ENCODE results near the gene SERBP1. TPM values are rescaled to one million over a fixed set of nuclear protein-coding genes. Genes with fewer than 3 reads are reported as not detected.

The SERBP1 gene
- total and polyA plus RNA-seq, 2 of the 8 experiments (the other 6 are each of a cell fraction or from before 2014, with no cell fraction given): 229 to 536 TPM

DNA sequence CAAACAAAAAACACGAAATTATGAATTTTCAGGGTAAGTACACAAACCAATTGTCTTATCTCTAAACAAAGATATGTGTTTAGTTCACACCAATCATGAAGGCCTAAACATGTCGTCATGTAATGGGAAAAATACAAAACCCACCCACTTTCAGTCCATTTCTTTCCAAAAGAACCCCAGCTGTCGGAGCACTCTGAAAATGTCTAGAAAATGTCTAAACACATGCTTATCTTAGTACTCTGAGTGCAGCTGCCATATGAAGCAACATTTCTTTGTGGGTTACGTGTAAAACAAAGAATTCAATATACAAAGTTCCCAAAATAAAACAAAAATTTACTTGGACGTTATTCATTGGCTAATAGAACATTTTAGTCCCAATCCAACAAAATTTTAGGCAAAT lies 22.7 kb downstream of the SERBP1 start:
- Histone ChIP-seq H3K4me1 (replicated peaks in 1 of 4; ENCODE audit: control insufficient read depth in 3 of 4, insufficient read depth in 4 of 4, low read length in 3 of 4) (no peaks in the 10 kb centered on the region), H2AK5ac (ENCODE audit: low read depth, low read length) (no peak overlapping the region), H3K56ac (replicated peaks; ENCODE audit: insufficient read length, low read depth, low read length) (no peak overlapping the region), H3K9me3 (ENCODE audit: insufficient read depth in 2 of 2, low read depth in 1 of 2, low read length in 1 of 2) (no peaks in the 10 kb centered on the region), H3K27ac (ENCODE audit: low read depth, low read length) (no peak overlapping the region), H2AFZ (ENCODE audit: low read length) (no peak overlapping the region), H3K23ac (ENCODE audit: insufficient read length) (no peak overlapping the region), H3K27me3 (replicated peaks in 1 of 4; ENCODE audit: control insufficient read depth in 3 of 4, extremely low read depth in 1 of 4, insufficient read depth in 3 of 4, low read length in 3 of 4) (no peaks in the 10 kb centered on the region), H3K4me3 (ENCODE audit: extremely low read depth in 1 of 4, insufficient read depth in 2 of 4, low read depth in 3 of 4, low read length in 4 of 4) (no peak overlapping the region), H4K8ac (ENCODE audit: extremely low read depth, insufficient read depth, low read length) (no peak overlapping the region), H2BK20ac (ENCODE audit: low read length) (no peak overlapping the region), H4K91ac (replicated peaks; ENCODE audit: insufficient read length, low read length) (no peak overlapping the region), H3K36me3 (ENCODE audit: control insufficient read depth in 2 of 4, insufficient read depth in 4 of 4, low read length in 3 of 4) (peaks cover 5 to 33% (median 8%) of the 10 kb centered on the region in 4 experiments; a peak in 6 of 8 replicates), H3K23me2 (ENCODE audit: low read depth, low read length) (no peaks in the 10 kb centered on the region), H3K18ac (ENCODE audit: extremely low read depth, low read length) (no peak overlapping the region), H3K79me1 (ENCODE audit: low read depth, low read length) (no peaks in the 10 kb centered on the region), H3K79me2 (ENCODE audit: control insufficient read depth in 1 of 2, insufficient read depth in 2 of 2, low read length in 2 of 2) (no peaks in the 10 kb centered on the region), H2BK12ac (ENCODE audit: low read depth, low read length) (no peak overlapping the region), H4K5ac (ENCODE audit: insufficient read length, low read depth, low read length) (no peak overlapping the region), H3K9ac (replicated peaks in 1 of 4; ENCODE audit: extremely low read depth in 1 of 4, low read depth in 3 of 4, low read length in 3 of 4) (no peak overlapping the region), H2BK15ac (ENCODE audit: low read length) (no peak overlapping the region), H2BK120ac (replicated peaks; ENCODE audit: low read depth, low read length) (no peak overlapping the region), H4K20me1 (replicated peaks in 1 of 2; ENCODE audit: control insufficient read depth in 1 of 2, insufficient read depth in 2 of 2, low read length in 2 of 2) (peaks cover 2% of the 10 kb centered on the region in 2 experiments), H3K14ac (ENCODE audit: insufficient read length) (no peak overlapping the region), H3K4me2 (ENCODE audit: insufficient read depth in 1 of 2, low read depth in 2 of 2, low read length in 2 of 2) (no peak overlapping the region), H3K4ac (replicated peaks; ENCODE audit: insufficient read length, low read depth, low read length) (no peak overlapping the region), H2BK5ac (ENCODE audit: low read depth, low read length) (no peak overlapping the region)
- DNase-seq (ENCODE audit: low read depth in 1 of 2, low spot score in 2 of 2) (no peak), FAIRE-seq (no peak)
- ChIA-PET CTCF (ENCODE audit: partially characterized antibody) (interaction anchor here (0.7 to 3.7 kb wide), 5 partner anchors 15 to 94 kb away, joined by 3 to 20 read pairs (median 5); no protein-coding TSS in a partner anchor), POLR2A (ENCODE audit: partially characterized antibody) (interaction anchor here (0.7 to 8.0 kb wide), 11 partner anchors 9 to 173 kb away, joined by 3 to 96 read pairs (median 8); partner anchors contain the start of gene SERBP1)
- 89% methylated on average over 5 of the region's 5 CpGs; no CpG with 5 or more reads in 1 of the 2 experiments for WGBS, 2 experiments (ENCODE audit: extremely low coverage in 1 of 2, insufficient coverage in 1 of 2, insufficient read length in 1 of 2, insufficient replicate concordance in 2 of 2, low coverage in 1 of 2, low lambda C conversion rate in 2 of 2, missing lambda C conversion rate in 1 of 2)
- TF ChIP-seq, protein P1, sequence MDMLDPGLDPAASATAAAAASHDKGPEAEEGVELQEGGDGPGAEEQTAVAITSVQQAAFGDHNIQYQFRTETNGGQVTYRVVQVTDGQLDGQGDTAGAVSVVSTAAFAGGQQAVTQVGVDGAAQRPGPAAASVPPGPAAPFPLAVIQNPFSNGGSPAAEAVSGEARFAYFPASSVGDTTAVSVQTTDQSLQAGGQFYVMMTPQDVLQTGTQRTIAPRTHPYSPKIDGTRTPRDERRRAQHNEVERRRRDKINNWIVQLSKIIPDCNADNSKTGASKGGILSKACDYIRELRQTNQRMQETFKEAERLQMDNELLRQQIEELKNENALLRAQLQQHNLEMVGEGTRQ (IDR thresholded peaks at IDR 0.05; ENCODE audit: low read length): no peak
- TF ChIP-seq TCF12 (IDR thresholded peaks at IDR 0.05; ENCODE audit: low read depth, low read length) (no peak), RFX5 (IDR thresholded peaks at IDR 0.05; ENCODE audit: borderline replicate concordance, low read depth, low read length) (no peak), POLR2A (IDR thresholded peaks at IDR 0.05; ENCODE audit: control extremely low read depth in 1 of 2, low read depth in 2 of 2, low read length in 2 of 2) (no peak), TAF7 (optimal IDR thresholded peaks at IDR 0.05; ENCODE audit: borderline replicate concordance, low read depth, low read length) (no peak), EZH2 (IDR thresholded peaks at IDR 0.05; ENCODE audit: low read depth, low read length, severe bottlenecking) (no peak), SIN3A (conservative IDR thresholded peaks at IDR 0.05 in 1 of 2, IDR thresholded peaks at IDR 0.05 in 1 of 2; ENCODE audit: low read depth in 1 of 2, low read length in 2 of 2) (no peak), RAD21 (IDR thresholded peaks at IDR 0.05 in 1 of 2, conservative IDR thresholded peaks at IDR 0.05 in 1 of 2; ENCODE audit: low read depth in 2 of 2, low read length in 2 of 2) (no peak), SRF (IDR thresholded peaks at IDR 0.05; ENCODE audit: low read depth, low read length) (no peak), KDM5A (IDR thresholded peaks at IDR 0.05; ENCODE audit: low read length) (no peak), CBX8 (IDR thresholded peaks at IDR 0.05; ENCODE audit: borderline replicate concordance, low read depth, low read length) (no peak)
